ENCODE measurements around the gene MGLL.

GRCh38 chr3:127779747-127780146 lies 42.6 kb downstream of the MGLL start:
- TF ChIP-seq CTCF (IDR thresholded peaks at IDR 0.05) (no peak), PRDM15 (CRISPR knock-in tag; IDR thresholded peaks at IDR 0.05) (no peak), NR1H2 (CRISPR knock-in tag; IDR thresholded peaks at IDR 0.05) (no peak), MLX (CRISPR knock-in tag; IDR thresholded peaks at IDR 0.05) (no peak), SMAD3 (CRISPR knock-in tag; IDR thresholded peaks at IDR 0.05; ENCODE audit: borderline replicate concordance) (no peak), GABPB1 (CRISPR knock-in tag; IDR thresholded peaks at IDR 0.05) (no peak)
